NCI-H1092 (cell line): ENCODE data around the gene RNASEH1.
"Not testable (repeated sequence)": the region's sequence is repeated elsewhere in the genome, so short reads cannot be mapped to it uniquely, and the experiment has no call there.

ENCODE experiments used
- DNase-seq: peaks from one replicate; lab custom pipeline; 2025; lab: John Stamatoyannopoulos, UW

RNASEH1 gene

GRCh38 chr2:3589086-3589485, 31.0 kb upstream of the RNASEH1 start:
- no peak for DNase-seq

GRCh38 chr2:3588084-3588483, 30.0 kb upstream of the RNASEH1 start:
- no peak for DNase-seq

GRCh38 chr2:3587432-3587831, 29.3 kb upstream of the RNASEH1 start:
- DNase-seq, result no peak

- no peak for DNase-seq
Observed at GRCh38 chr2:3587021-3587420, 28.9 kb upstream of the RNASEH1 start.

- DNase-seq, result no peak
Observed at GRCh38 chr2:3586220-3586619, 28.1 kb upstream of the RNASEH1 start.

- no peak for DNase-seq
Observed at GRCh38 chr2:3585261-3586109, 27.4 kb upstream of the RNASEH1 start.

- DNase-seq, result no peak
Observed at GRCh38 chr2:3584608-3585260, 26.6 kb upstream of the RNASEH1 start.

GRCh38 chr2:3584076-3584475, 25.9 kb upstream of the RNASEH1 start:
- no peak for DNase-seq

- DNase-seq, result no peak
Observed at GRCh38 chr2:3581367-3582262, 23.5 kb upstream of the RNASEH1 start.

- no peak for DNase-seq
Observed at GRCh38 chr2:3580449-3580848, 22.3 kb upstream of the RNASEH1 start.

- DNase-seq, result no peak
Observed at GRCh38 chr2:3578987-3579386, 20.9 kb upstream of the RNASEH1 start.

- not testable (repeated sequence) for DNase-seq
Observed at GRCh38 chr2:3576263-3576630, 18.1 kb upstream of the RNASEH1 start.

GRCh38 chr2:3575534-3576262, 17.6 kb upstream of the RNASEH1 start:
- no peak for DNase-seq

GRCh38 chr2:3574155-3574554, 16.0 kb upstream of the RNASEH1 start:
- DNase-seq, result no peak

- no peak for DNase-seq
Observed at GRCh38 chr2:3572620-3573019, 14.5 kb upstream of the RNASEH1 start.

GRCh38 chr2:3571284-3571683, 13.2 kb upstream of the RNASEH1 start:
- DNase-seq, result no peak

GRCh38 chr2:3569656-3570055, 11.5 kb upstream of the RNASEH1 start:
- DNase-seq, result not testable (repeated sequence)

GRCh38 chr2:3566806-3567205, 8.7 kb upstream of the RNASEH1 start:
- no peak for DNase-seq

- no peak for DNase-seq
Observed at GRCh38 chr2:3565117-3565516, 7.0 kb upstream of the RNASEH1 start.

GRCh38 chr2:3563521-3563976, 5.4 kb upstream of the RNASEH1 start:
- DNase-seq, result no peak

GRCh38 chr2:3557639-3558204, 411 bp downstream of the RNASEH1 start:
- DNase-seq, result no peak
